GM12878 (cell line): ENCODE measurements around the gene BSPRY. TPM values are rescaled to one million over a fixed set of nuclear protein-coding genes. Genes with fewer than 3 reads are reported as not detected.

Experiments
- BCL11A ChIP-seq: IDR thresholded peaks from 2 replicates; pipeline ENCODE4 v1.6.1; 2011; ENCODE audit warnings: low read depth, low read length
- CBFB ChIP-seq: IDR thresholded peaks from 2 replicates; pipeline ENCODE4 v1.6.1; 2016; ENCODE audit warnings: antibody characterized with exemption, low read depth
- FOS ChIP-seq: IDR thresholded peaks from 3 replicates; pipeline ENCODE4 v1.6.1; 2011; ENCODE audit warnings: borderline replicate concordance; ENCODE audit not compliant: insufficient read length; ENCODE audit errors: extremely low read depth
- FOXM1 ChIP-seq: IDR thresholded peaks from 2 replicates; pipeline ENCODE4 v1.6.1; 2012; ENCODE audit warnings: low read depth, mild to moderate bottlenecking, inconsistent platforms, low read length, moderate library complexity
- GABPA ChIP-seq: IDR thresholded peaks from 2 replicates; pipeline ENCODE4 v1.6.1; 2014; ENCODE audit warnings: antibody characterized with exemption, low read depth, mild to moderate bottlenecking, inconsistent platforms
- HDAC2 ChIP-seq: fragments of 200-600 bp; sonication (generic); IDR thresholded peaks from 2 replicates; pipeline ENCODE4 v1.6.1; 2017
- KAT2A ChIP-seq: conservative IDR thresholded peaks from 2 replicates; pipeline ENCODE4 v1.6.1; 2011; ENCODE audit warnings: low read depth, low read length; ENCODE audit not compliant: control insufficient read depth
- LARP7 ChIP-seq: fragments of 450-650 bp; IDR thresholded peaks from 2 replicates; pipeline ENCODE4 v1.6.1; 2017; ENCODE audit warnings: mild to moderate bottlenecking
- MTA3 ChIP-seq: IDR thresholded peaks from 2 replicates; pipeline ENCODE4 v1.6.1; 2012; ENCODE audit warnings: low read length, inconsistent platforms, borderline replicate concordance
- MYC ChIP-seq: IDR thresholded peaks from 2 replicates; pipeline ENCODE4 v1.6.1; 2011; ENCODE audit warnings: mild to moderate bottlenecking, low read length, moderate library complexity, inconsistent platforms; ENCODE audit not compliant: insufficient read depth, insufficient replicate concordance, insufficient read length, severe bottlenecking
- NFIC ChIP-seq: IDR thresholded peaks from 2 replicates; pipeline ENCODE4 v1.6.1; 2012; ENCODE audit warnings: low read depth, mild to moderate bottlenecking, inconsistent platforms, low read length, moderate library complexity
- SIN3A ChIP-seq: IDR thresholded peaks from 2 replicates; pipeline ENCODE4 v1.6.1; 2012; ENCODE audit warnings: low read depth, low read length, improper control_type of control experiment
- SKIL ChIP-seq: fragments of 450-650 bp; IDR thresholded peaks from 2 replicates; pipeline ENCODE4 v1.6.1; 2017; ENCODE audit warnings: mild to moderate bottlenecking, low read depth, inconsistent platforms; ENCODE audit not compliant: poor library complexity, severe bottlenecking
- SMARCA5 ChIP-seq: fragments of 450-650 bp; IDR thresholded peaks from 2 replicates; pipeline ENCODE4 v1.6.1; 2017; ENCODE audit warnings: mild to moderate bottlenecking
- SMC3 ChIP-seq: IDR thresholded peaks from 2 replicates; pipeline ENCODE4 v1.6.1; 2011; ENCODE audit warnings: low read length, improper control_type of control experiment, borderline replicate concordance
- SPI1 ChIP-seq: IDR thresholded peaks from 2 replicates; pipeline ENCODE4 v1.6.1; 2011; ENCODE audit warnings: low read depth, mild to moderate bottlenecking, low read length, moderate library complexity, borderline replicate concordance; ENCODE audit not compliant: insufficient read depth
- TARDBP ChIP-seq: IDR thresholded peaks from 2 replicates; pipeline ENCODE4 v1.6.1; 2016; ENCODE audit warnings: borderline replicate concordance
- WRNIP1 ChIP-seq: IDR thresholded peaks from 2 replicates; pipeline ENCODE4 v1.6.1; 2011; ENCODE audit warnings: low read depth, low read length, improper control_type of control experiment, borderline replicate concordance
- YBX1 ChIP-seq: fragments of 450-650 bp; IDR thresholded peaks from 2 replicates; pipeline ENCODE4 v1.6.1; 2016; ENCODE audit warnings: antibody characterized with exemption
- ZBTB40 ChIP-seq: fragments of 450-650 bp; IDR thresholded peaks from 2 replicates; pipeline ENCODE4 v1.6.1; 2016; ENCODE audit warnings: mild to moderate bottlenecking, moderate library complexity, borderline replicate concordance
- ZNF622 ChIP-seq: fragments of 450-650 bp; IDR thresholded peaks from 2 replicates; pipeline ENCODE4 v1.6.1; 2017; ENCODE audit warnings: mild to moderate bottlenecking, inconsistent platforms
- ZNF687 ChIP-seq: fragments of 450-650 bp; IDR thresholded peaks from 2 replicates; pipeline ENCODE4 v1.6.1; 2017; ENCODE audit warnings: mild to moderate bottlenecking, moderate library complexity
- polyA plus RNA-seq, 11 experiments: library from polyadenylated mRNA; depleted of rRNA in 4 of 11; unstranded in 6 of 11; stranded (reverse) in 5 of 11; fragments of >200 nt; fragmentation: Nextera tagmentation in 4 of 11; fragmentation: Illumina TruSeq in 1 of 11; extraction: Ambion mirVana in 4 of 11; extraction: Trizol in 1 of 11; gene quantifications; 1 replicate in 1 of 11; 2 replicates in 10 of 11; pipeline versions ENCODE4 v1.2.1 to v1.2.3, GENCODE V29; 2011 to 2016; ENCODE audit warnings: inconsistent platforms in 2 of 11, missing spikeins in 2 of 11, low read depth in 1 of 11
- total RNA-seq, 4 experiments: library from RNA; depleted of rRNA in 3 of 4; stranded (reverse); fragments of >200 nt in 3 of 4; fragmentation: Illumina TruSeq in 1 of 4; extraction: Trizol in 1 of 4; gene quantifications; 2 replicates each; pipeline versions ENCODE4 v1.2.1 to v1.2.3, GENCODE V29; 2013 to 2021

Gene BSPRY
- total and polyA plus RNA-seq, 10 of the 15 experiments (the other 5 are each of a cell fraction or from before 2014, with no cell fraction given) = 0.45 to 6.3 (median 4.1) TPM

- TF ChIP-seq NFIC (peak; percentile 35; the same call in 1 of the 2 replicates), SMARCA5 (no peak), ZBTB40 (0 out of 2 replicates have a peak, but pooled peaks have one; percentile 18), MYC (no peak), SIN3A (no peak), SPI1 (peak; percentile 58), SMC3 (no peak), LARP7 (no peak), SKIL (peak; percentile 72), FOXM1 (no peak), HDAC2 (no peak), YBX1 (peak; percentile 95), ZNF622 (no peak), TARDBP (no peak), FOS (no peak), CBFB (no peak), ZNF687 (0 out of 2 replicates have a peak, but pooled peaks have one; percentile 22), MTA3 (no peak; the same call in 1 of the 2 replicates), GABPA (no peak), WRNIP1 (no peak), KAT2A (no peak), BCL11A (peak; percentile 58; the same call in 1 of the 2 replicates)
Observed at GRCh38 chr9:113380869-113381378, 31.6 kb downstream of the BSPRY start (continued).
